Smooth muscle cell (in vitro differentiated cells): ENCODE results near the gene PERCC1. TPM values are rescaled to one million over a fixed set of nuclear protein-coding genes. Genes with fewer than 3 reads are reported as not detected.

ENCODE experiments used
- DNase-seq: peaks from one replicate; lab custom pipeline; 2025; ENCODE audit not compliant: unreplicated experiment; lab: John Stamatoyannopoulos, UW
- H2AFZ ChIP-seq: fragments of 200-600 bp; sonication (generic); 2 replicates; pipeline ENCODE4 v1.6.0; 2016; ENCODE audit warnings: antibody characterized with exemption, low read depth, mild to moderate bottlenecking
- H3F3A ChIP-seq: fragments of 200-600 bp; sonication (generic); 2 replicates; pipeline ENCODE4 v1.6.0; 2017; ENCODE audit warnings: antibody characterized with exemption, low read depth
- H3K27ac ChIP-seq: fragments of 200-600 bp; sonication (generic); 2 replicates; pipeline ENCODE4 v1.5.1; 2016; ENCODE audit warnings: low read depth, mild to moderate bottlenecking
- H3K27me3 ChIP-seq: fragments of 200-600 bp; sonication (generic); 2 replicates; pipeline ENCODE4 v1.6.1; 2016; ENCODE audit warnings: low read depth, mild to moderate bottlenecking
- H3K36me3 ChIP-seq: fragments of 200-600 bp; sonication (generic); 2 replicates; pipeline ENCODE4 v1.5.1; 2016; ENCODE audit warnings: low read depth
- H3K4me1 ChIP-seq: fragments of 200-600 bp; sonication (generic); 2 replicates; pipeline ENCODE4 v1.5.1; 2016; ENCODE audit warnings: low read depth
- H3K4me2 ChIP-seq: fragments of 200-600 bp; sonication (generic); 2 replicates; pipeline ENCODE4 v1.6.0; 2016; ENCODE audit warnings: mild to moderate bottlenecking
- H3K4me3 ChIP-seq: fragments of 200-600 bp; sonication (generic); 2 replicates; pipeline ENCODE4 v1.5.1; 2016; ENCODE audit warnings: mild to moderate bottlenecking
- H3K79me2 ChIP-seq: fragments of 200-600 bp; sonication (generic); 2 replicates; pipeline ENCODE4 v1.6.0; 2016; ENCODE audit warnings: low read depth, mild to moderate bottlenecking
- H3K9ac ChIP-seq: fragments of 200-600 bp; sonication (generic); 2 replicates; pipeline ENCODE4 v1.6.0; 2016; ENCODE audit warnings: low read depth
- H3K9me3 ChIP-seq: fragments of 200-600 bp; sonication (generic); replicated peaks from 2 replicates; pipeline ENCODE4 v1.5.1; 2016; ENCODE audit warnings: low read depth
- H4K20me1 ChIP-seq: fragments of 200-600 bp; sonication (generic); 2 replicates; pipeline ENCODE4 v1.6.0; 2016; ENCODE audit warnings: low read depth
- WGBS: methylation state at CpG from one replicate; pipeline ENCODE4 v1.1.7; 2016; ENCODE audit warnings: low lambda C conversion rate; 5-methylcytosine and 5-hydroxymethylcytosine counted together
- polyA plus RNA-seq: library from polyadenylated mRNA; unstranded; fragments of >200 nt; fragmentation: Nextera tagmentation; extraction: Ambion mirVana; gene quantifications from 2 replicates; pipeline ENCODE4 v1.2.1, GENCODE V29; 2016
- total RNA-seq: library from RNA; depleted of rRNA; stranded (reverse); fragments of >200 nt; gene quantifications from 2 replicates; pipeline ENCODE4 v1.2.3, GENCODE V29; 2014
- TF ChIP-seq, protein P1 (sequence below): fragments of 200-600 bp; sonication (generic); IDR thresholded peaks from 2 replicates; pipeline ENCODE4 v1.5.1; 2017; ENCODE audit warnings: borderline replicate concordance, mild to moderate bottlenecking, antibody characterized with exemption; ENCODE audit not compliant: insufficient read depth, poor library complexity, severe bottlenecking

Gene PERCC1
- total RNA-seq: not detected in 2 replicates
- polyA plus RNA-seq: not detected in 2 replicates

DNA sequence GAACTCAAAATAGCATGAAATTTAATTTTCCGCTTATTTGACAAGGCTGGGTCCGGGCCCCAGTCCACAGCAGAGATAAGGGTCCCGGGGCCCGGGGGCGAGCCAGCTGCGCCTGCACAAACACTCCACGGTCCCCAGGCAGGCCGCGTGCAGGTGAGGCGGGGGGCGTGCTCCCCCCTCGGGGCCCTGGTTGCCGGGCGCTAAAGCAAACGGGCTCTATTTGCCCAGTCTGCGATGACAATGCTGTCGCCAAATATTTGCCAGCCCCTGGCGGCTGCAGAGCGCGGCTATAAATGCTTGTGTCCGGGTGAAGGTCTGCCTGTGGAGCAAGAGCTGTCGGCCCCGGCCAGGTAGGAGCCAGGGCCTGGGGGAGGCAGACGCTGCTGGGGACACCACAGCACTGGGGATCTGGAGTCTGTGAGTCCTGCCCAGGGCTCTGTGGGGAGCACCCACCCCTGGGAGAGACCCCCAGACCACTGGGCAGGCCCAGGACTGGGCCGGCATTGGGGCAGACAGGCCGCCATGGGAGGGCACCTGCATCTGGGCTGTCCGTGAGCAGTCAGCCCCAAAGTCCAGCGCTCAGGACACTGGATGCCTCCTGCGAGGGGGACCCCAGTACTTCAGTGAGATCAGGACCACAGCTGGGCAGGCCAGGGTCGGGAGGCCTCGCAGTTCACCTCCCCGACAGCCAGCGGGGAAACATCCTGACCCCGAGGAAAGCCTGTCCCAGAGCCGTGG, at the start of gene PERCC1:
PERCC1 (plus strand) TSS at position 320 of the 738 bp plus-strand sequence. CDS start 1,516 bp downstream, outside the sequence.
- Histone ChIP-seq H3K79me2 (no peaks in the 10 kb centered on the region), H3K4me3 (no peak within 1 kb of the TSS), H3K36me3 (no peaks in the 10 kb centered on the region), H3K9ac (no peak within 1 kb of the TSS), H3F3A (no peaks in the 10 kb centered on the region), H2AFZ (no peak within 1 kb of the TSS), H4K20me1 (no peaks in the 10 kb centered on the region), H3K4me1 (no peaks in the 10 kb centered on the region), H3K9me3 (no peaks in the 10 kb centered on the region), H3K27ac (no peak within 1 kb of the TSS), H3K4me2 (no peak within 1 kb of the TSS), H3K27me3 (no peaks in the 10 kb centered on the region)
- TF ChIP-seq, protein P1, sequence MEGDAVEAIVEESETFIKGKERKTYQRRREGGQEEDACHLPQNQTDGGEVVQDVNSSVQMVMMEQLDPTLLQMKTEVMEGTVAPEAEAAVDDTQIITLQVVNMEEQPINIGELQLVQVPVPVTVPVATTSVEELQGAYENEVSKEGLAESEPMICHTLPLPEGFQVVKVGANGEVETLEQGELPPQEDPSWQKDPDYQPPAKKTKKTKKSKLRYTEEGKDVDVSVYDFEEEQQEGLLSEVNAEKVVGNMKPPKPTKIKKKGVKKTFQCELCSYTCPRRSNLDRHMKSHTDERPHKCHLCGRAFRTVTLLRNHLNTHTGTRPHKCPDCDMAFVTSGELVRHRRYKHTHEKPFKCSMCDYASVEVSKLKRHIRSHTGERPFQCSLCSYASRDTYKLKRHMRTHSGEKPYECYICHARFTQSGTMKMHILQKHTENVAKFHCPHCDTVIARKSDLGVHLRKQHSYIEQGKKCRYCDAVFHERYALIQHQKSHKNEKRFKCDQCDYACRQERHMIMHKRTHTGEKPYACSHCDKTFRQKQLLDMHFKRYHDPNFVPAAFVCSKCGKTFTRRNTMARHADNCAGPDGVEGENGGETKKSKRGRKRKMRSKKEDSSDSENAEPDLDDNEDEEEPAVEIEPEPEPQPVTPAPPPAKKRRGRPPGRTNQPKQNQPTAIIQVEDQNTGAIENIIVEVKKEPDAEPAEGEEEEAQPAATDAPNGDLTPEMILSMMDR: no peak
- no peak for DNase-seq
- WGBS: 91% methylated on average over 34 of the region's 35 CpGs

DNA sequence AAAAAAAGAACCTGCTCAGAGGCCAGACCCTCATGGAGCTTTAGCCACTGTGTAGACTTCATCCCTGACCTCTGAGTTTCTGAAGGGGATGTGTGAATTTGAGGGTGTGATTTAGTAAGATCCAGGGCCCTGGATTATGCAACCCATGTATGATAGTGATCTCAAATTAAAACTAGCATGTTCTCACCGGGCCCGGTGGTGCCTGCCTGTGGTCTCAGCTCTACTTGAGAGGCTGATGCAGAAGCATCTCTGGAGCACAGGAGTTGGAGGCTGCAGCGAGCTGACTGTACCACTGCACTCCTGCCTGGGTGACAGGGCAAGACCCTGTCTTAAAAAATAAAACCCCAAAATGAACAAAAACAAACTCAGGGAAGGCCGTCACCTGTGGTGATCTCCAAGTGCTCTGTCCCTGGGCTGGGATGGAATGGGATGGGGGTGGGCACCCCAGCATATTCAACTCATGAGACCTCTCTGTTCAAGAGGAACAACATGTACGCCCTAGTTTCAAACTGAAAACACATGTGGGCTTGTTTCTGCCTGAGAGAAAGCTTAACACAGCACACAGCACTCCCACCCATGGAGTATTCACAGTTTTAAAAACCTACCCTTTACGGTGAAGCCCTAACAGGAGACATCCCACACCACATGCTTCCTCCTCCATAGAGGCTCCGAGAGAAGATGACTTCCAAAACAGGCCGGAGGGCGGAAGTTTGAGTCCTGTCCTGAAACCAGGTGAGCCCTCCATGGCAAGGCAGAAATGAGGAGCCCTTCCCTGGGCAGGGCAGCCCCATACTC, 49.1 kb upstream of the PERCC1 start:
- 94% methylated on average over 9 of the region's 9 CpGs for WGBS
- H3K9me3 ChIP-seq: no peaks in the 10 kb centered on the region
- H3K36me3 ChIP-seq: no peaks in the 10 kb centered on the region
- H3K27me3 ChIP-seq: no peaks in the 10 kb centered on the region
- H3K4me3 ChIP-seq: no peak overlapping the region
- peaks cover 22% of the 10 kb centered on the region for H4K20me1 ChIP-seq
- H3K27ac ChIP-seq: no peak overlapping the region
- H3K79me2 ChIP-seq: no peaks in the 10 kb centered on the region
- H2AFZ ChIP-seq: no peak overlapping the region
- no peak for DNase-seq
- no peak overlapping the region for H3K9ac ChIP-seq
- no peaks in the 10 kb centered on the region for H3F3A ChIP-seq
- peaks cover 9% of the 10 kb centered on the region for H3K4me1 ChIP-seq
- TF ChIP-seq, protein P1: no peak
- H3K4me2 ChIP-seq: no peak overlapping the region

DNA sequence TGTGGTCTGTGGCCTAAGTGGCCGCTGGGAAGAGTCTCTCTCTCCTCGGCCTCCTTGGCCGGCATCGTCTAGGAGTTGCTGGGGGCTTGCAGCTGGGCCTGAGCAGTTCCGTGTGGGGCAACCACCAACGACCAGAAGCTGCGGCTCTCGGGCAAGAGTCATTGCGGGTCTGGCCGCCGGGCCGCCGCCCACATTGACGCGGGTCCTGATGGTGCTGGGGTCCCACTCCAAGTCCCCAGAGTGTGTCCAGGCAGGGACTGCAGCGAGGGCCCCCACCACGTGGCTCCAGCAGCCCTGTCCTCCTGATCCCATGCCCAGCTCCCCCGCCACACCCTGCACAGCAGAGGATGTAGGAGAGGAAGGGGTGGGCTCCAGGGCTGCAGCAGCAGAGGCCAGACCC, 47.3 kb upstream of the PERCC1 start:
- WGBS: 95% methylated on average over 18 of the region's 18 CpGs
- DNase-seq: no peak
- Histone ChIP-seq H3K9ac (no peak overlapping the region), H3K36me3 (no peaks in the 10 kb centered on the region), H3K4me3 (no peak overlapping the region), H3K79me2 (no peaks in the 10 kb centered on the region), H3F3A (no peaks in the 10 kb centered on the region), H3K4me1 (peaks cover 8% of the 10 kb centered on the region), H3K9me3 (no peaks in the 10 kb centered on the region), H3K4me2 (no peak overlapping the region), H3K27ac (no peak overlapping the region), H2AFZ (no peak overlapping the region), H3K27me3 (no peaks in the 10 kb centered on the region), H4K20me1 (peaks cover 5% of the 10 kb centered on the region)
- TF ChIP-seq, protein P1: no peak
